Measurements from ENCODE around the gene C4A. TPM values are rescaled to one million over a fixed set of nuclear protein-coding genes. Genes with fewer than 3 reads are reported as not detected.

C4A gene
- total RNA-seq, 1 experiment from 2014 or later = 8.1 TPM

GRCh38 chr6:31947864-31948263 is 34.0 kb upstream of the C4A start:
- intact Hi-C loops (cut with micrococcal nuclease; ENCODE audit: unreplicated experiment) (no loop called here), in situ Hi-C loops (cut with HindIII; ENCODE audit: low pct_unique_long_range_greater_than_20kb, low sequenced_read_pairs) (no loop called here)
- TF ChIP-seq POLR2AphosphoS5 (IDR thresholded peaks at IDR 0.05; ENCODE audit: low read depth, low read length) (no peak), TCF7L2 (IDR thresholded peaks at IDR 0.05; ENCODE audit: low read depth, low read length) (no peak), REST (IDR thresholded peaks at IDR 0.05; ENCODE audit: insufficient read depth in 1 of 2, low read depth in 2 of 2, low read length in 1 of 2) (no peak), CTCF (IDR thresholded peaks at IDR 0.05) (no peak), SIN3A (IDR thresholded peaks at IDR 0.05; ENCODE audit: borderline replicate concordance, insufficient read depth, low read depth, low read length) (no peak)
- Histone ChIP-seq H3K9me3 (ENCODE audit: control insufficient read depth, insufficient read depth, low read depth, low read length) (no peaks in the 10 kb centered on the region), H3K27me3 (ENCODE audit: control insufficient read depth, insufficient read depth, low read length) (no peaks in the 10 kb centered on the region), H3K4me1 (ENCODE audit: control insufficient read depth, insufficient read depth, low read length) (peaks cover 8% of the 10 kb centered on the region; the same call in 1 of the 2 replicates), H3K36me3 (ENCODE audit: control insufficient read depth, insufficient read depth, low read length) (peaks cover 8% of the 10 kb centered on the region; the same call in 1 of the 2 replicates), H3K27ac (ENCODE audit: low read length) (no peak overlapping the region), H3K4me3 (ENCODE audit: low read depth in 2 of 2, low read length in 2 of 2) (no peak overlapping the region)
- CTCF ChIA-PET = no interaction called here
- no TSS peak for BruUV-seq (replicated peaks)
- DNase-seq (ENCODE audit: low read depth, low spot score) = no peak
- no peak for ATAC-seq
- POLR2A ChIA-PET = no interaction called here

- intact Hi-C loops (cut with micrococcal nuclease; ENCODE audit: unreplicated experiment) (no loop called here), in situ Hi-C loops (cut with HindIII; ENCODE audit: low pct_unique_long_range_greater_than_20kb, low sequenced_read_pairs) (no loop called here)
- no peak overlapping the region for H3K4me3 ChIP-seq (ENCODE audit: low read depth in 2 of 2, low read length in 2 of 2)
- peaks cover 8% of the 10 kb centered on the region; the same call in 1 of the 2 replicates for H3K36me3 ChIP-seq (ENCODE audit: control insufficient read depth, insufficient read depth, low read length)
- BruUV-seq (replicated peaks) = no TSS peak
- H3K27me3 ChIP-seq (ENCODE audit: control insufficient read depth, insufficient read depth, low read length) = no peaks in the 10 kb centered on the region
- no peaks in the 10 kb centered on the region for H3K9me3 ChIP-seq (ENCODE audit: control insufficient read depth, insufficient read depth, low read depth, low read length)
- CTCF ChIA-PET = no interaction called here
- H3K27ac ChIP-seq (ENCODE audit: low read length) = no peak overlapping the region
- TF ChIP-seq SIN3A (IDR thresholded peaks at IDR 0.05; ENCODE audit: borderline replicate concordance, insufficient read depth, low read depth, low read length) (no peak), CTCF (IDR thresholded peaks at IDR 0.05) (no peak), REST (IDR thresholded peaks at IDR 0.05; ENCODE audit: insufficient read depth in 1 of 2, low read depth in 2 of 2, low read length in 1 of 2) (no peak), TCF7L2 (IDR thresholded peaks at IDR 0.05; ENCODE audit: low read depth, low read length) (no peak), POLR2AphosphoS5 (IDR thresholded peaks at IDR 0.05; ENCODE audit: low read depth, low read length) (no peak)
- ATAC-seq (no peak), DNase-seq (ENCODE audit: low read depth, low spot score) (no peak)
- POLR2A ChIA-PET = interaction anchor here (1.5 kb wide), 1 partner anchor 10 kb away, joined by 3 read pairs; the partner anchor contains the start of genes NELFE and SKIC2
- H3K4me1 ChIP-seq (ENCODE audit: control insufficient read depth, insufficient read depth, low read length) = peaks cover 8% of the 10 kb centered on the region; the same call in 1 of the 2 replicates
Observed at GRCh38 chr6:31948306-31948705, 33.6 kb upstream of the C4A start.
